ENCODE results near the gene CALCOCO1. TPM values are rescaled to one million over a fixed set of nuclear protein-coding genes. Genes with fewer than 3 reads are reported as not detected.

The CALCOCO1 gene
- total and polyA plus RNA-seq, 9 of the 15 experiments (the other 6 are each of a cell fraction or from before 2014, with no cell fraction given) = 1.9 to 31.8 (median 11.0) TPM

GRCh38 chr12:53683983-53684382, 43.3 kb downstream of the CALCOCO1 start:
- no peak for FAIRE-seq
- no peaks in the 10 kb centered on the region for H3K79me2 ChIP-seq (ENCODE audit: control insufficient read depth, insufficient read depth, low read length)
- WGBS (ENCODE audit: insufficient coverage, low coverage, missing lambda C conversion rate) = 53% methylated on average over 9 of the region's 9 CpGs
- peaks cover 4 to 6% of the 10 kb centered on the region in 2 experiments; a peak in 3 of 5 replicates for H3K27me3 ChIP-seq (ENCODE audit: control insufficient read depth in 2 of 2, insufficient read depth in 2 of 2, low read length in 2 of 2)
- ChIA-PET CTCF (ENCODE audit: low intra/inter-chr PET ratio) (interaction anchor here (0.6 kb wide), 1 partner anchor 933 kb away, joined by 3 read pairs; no protein-coding TSS in a partner anchor), POLR2A (no interaction called here)
- ATAC-seq = no peak
- TF ChIP-seq ETV6 (IDR thresholded peaks at IDR 0.05; ENCODE audit: borderline replicate concordance in 1 of 2, low read depth in 2 of 2, low read length in 1 of 2) (no peak), ETV6 (CRISPR knock-in tag; IDR thresholded peaks at IDR 0.05; ENCODE audit: borderline replicate concordance) (no peak), PCBP2 (IDR thresholded peaks at IDR 0.05; ENCODE audit: low read depth, low read length, poor library complexity, severe bottlenecking) (no peak), GATA2 (CRISPR knock-in tag; IDR thresholded peaks at IDR 0.05) (no peak), PCBP1 (IDR thresholded peaks at IDR 0.05; ENCODE audit: low read depth, low read length, poor library complexity, severe bottlenecking) (no peak), ARID2 (IDR thresholded peaks at IDR 0.05) (no peak), MCM7 (IDR thresholded peaks at IDR 0.05) (no peak), ZNF507 (tag; conservative IDR thresholded peaks at IDR 0.05) (no peak), YY1 (IDR thresholded peaks at IDR 0.05; ENCODE audit: borderline replicate concordance in 1 of 3, control insufficient read depth in 1 of 3, extremely low read depth in 1 of 3, insufficient read depth in 3 of 3, insufficient read length in 1 of 3, insufficient replicate concordance in 2 of 3, low read depth in 1 of 3, low read length in 2 of 3) (no peak)
- no peak overlapping the region for H3K9ac ChIP-seq (ENCODE audit: insufficient read depth in 1 of 2, low read depth in 2 of 2, low read length in 2 of 2)
- no peak overlapping the region for H3K27ac ChIP-seq (ENCODE audit: extremely low read depth, low read depth, low read length)
- BruUV-seq (replicated peaks) = no TSS peak
- no peaks in the 10 kb centered on the region for H3K9me1 ChIP-seq (ENCODE audit: control insufficient read depth, insufficient read depth, low read length)
- no peaks in the 10 kb centered on the region; a peak in 1 of 5 replicates for H3K4me1 ChIP-seq (replicated peaks in 1 of 2; ENCODE audit: control insufficient read depth in 2 of 2, insufficient read depth in 2 of 2, low read length in 2 of 2)
- no peak overlapping the region for H3K4me3 ChIP-seq
- no peak for DNase-seq (ENCODE audit: extremely low read depth in 1 of 4, low spot score in 3 of 4)
- in situ Hi-C loops (cut with MboI) (no loop called here), intact Hi-C loops (cut with micrococcal nuclease) (no loop called here)
- H2AFZ ChIP-seq (ENCODE audit: low read depth, low read length) = no peak overlapping the region
- H3K36me3 ChIP-seq (ENCODE audit: control insufficient read depth, insufficient read depth, low read length) = no peaks in the 10 kb centered on the region
- H3K4me2 ChIP-seq (ENCODE audit: insufficient read depth, low read length) = no peak overlapping the region
- no peaks in the 10 kb centered on the region for H4K20me1 ChIP-seq (replicated peaks; ENCODE audit: control insufficient read depth, insufficient read depth, low read length)
- no peaks in the 10 kb centered on the region for H3K9me3 ChIP-seq (replicated peaks; ENCODE audit: control insufficient read depth, insufficient read depth, low read depth, low read length)
